ENCODE results near the gene MBNL2. TPM values are rescaled to one million over a fixed set of nuclear protein-coding genes. Genes with fewer than 3 reads are reported as not detected.

MBNL2 gene
- total RNA-seq, 1 experiment from 2014 or later, result 49.4 TPM

- no peak for DNase-seq (ENCODE audit: low read depth)
Observed at GRCh38 chr13:97325738-97326137, 103.6 kb downstream of the MBNL2 start.

- no peak for DNase-seq (ENCODE audit: low read depth)
Observed at GRCh38 chr13:97327086-97327485, 105.0 kb downstream of the MBNL2 start.

- DNase-seq (ENCODE audit: low read depth), result peak; percentile 47
Observed at GRCh38 chr13:97327506-97328221, 105.5 kb downstream of the MBNL2 start.

- DNase-seq (ENCODE audit: low read depth), result peak; percentile 78
Observed at GRCh38 chr13:97328222-97328790, 106.2 kb downstream of the MBNL2 start.

- peak; percentile 36 for DNase-seq (ENCODE audit: low read depth)
Observed at GRCh38 chr13:97329331-97329730, 107.2 kb downstream of the MBNL2 start.

- no peak for DNase-seq (ENCODE audit: low read depth)
Observed at GRCh38 chr13:97330448-97330847, 108.3 kb downstream of the MBNL2 start.

- DNase-seq (ENCODE audit: low read depth), result no peak
Observed at GRCh38 chr13:97332742-97333141, 110.6 kb downstream of the MBNL2 start.

GRCh38 chr13:97333983-97334382 is 111.8 kb downstream of the MBNL2 start:
- DNase-seq (ENCODE audit: low read depth), result no peak

GRCh38 chr13:97334690-97335089 is 112.6 kb downstream of the MBNL2 start:
- no peak for DNase-seq (ENCODE audit: low read depth)

GRCh38 chr13:97335488-97336134 is 113.5 kb downstream of the MBNL2 start:
- DNase-seq (ENCODE audit: low read depth), result no peak

- DNase-seq (ENCODE audit: low read depth), result no peak
Observed at GRCh38 chr13:97337985-97338499, 115.9 kb downstream of the MBNL2 start.

GRCh38 chr13:97338571-97338970 is 116.4 kb downstream of the MBNL2 start:
- DNase-seq (ENCODE audit: low read depth), result no peak

- DNase-seq (ENCODE audit: low read depth), result peak; percentile 49
Observed at GRCh38 chr13:97339019-97339987, 117.2 kb downstream of the MBNL2 start.

- DNase-seq (ENCODE audit: low read depth), result no peak
Observed at GRCh38 chr13:97339988-97340749, 118.0 kb downstream of the MBNL2 start.

GRCh38 chr13:97341135-97341534 is 119.0 kb downstream of the MBNL2 start:
- DNase-seq (ENCODE audit: low read depth), result peak; percentile 20

GRCh38 chr13:97342136-97342535 is 120.0 kb downstream of the MBNL2 start:
- DNase-seq (ENCODE audit: low read depth), result no peak

- no peak for DNase-seq (ENCODE audit: low read depth)
Observed at GRCh38 chr13:97342936-97343335, 120.8 kb downstream of the MBNL2 start.

- peak; percentile 54 for DNase-seq (ENCODE audit: low read depth)
Observed at GRCh38 chr13:97344265-97345175, 122.4 kb downstream of the MBNL2 start.

- no peak for DNase-seq (ENCODE audit: low read depth)
Observed at GRCh38 chr13:97346097-97346496, 124.0 kb downstream of the MBNL2 start.
